Measurements from ENCODE around the gene MLLT10.
A peak's percentile ranks its signal among the peaks of the same experiment; 100 is the strongest.

MLLT10 gene

DNA sequence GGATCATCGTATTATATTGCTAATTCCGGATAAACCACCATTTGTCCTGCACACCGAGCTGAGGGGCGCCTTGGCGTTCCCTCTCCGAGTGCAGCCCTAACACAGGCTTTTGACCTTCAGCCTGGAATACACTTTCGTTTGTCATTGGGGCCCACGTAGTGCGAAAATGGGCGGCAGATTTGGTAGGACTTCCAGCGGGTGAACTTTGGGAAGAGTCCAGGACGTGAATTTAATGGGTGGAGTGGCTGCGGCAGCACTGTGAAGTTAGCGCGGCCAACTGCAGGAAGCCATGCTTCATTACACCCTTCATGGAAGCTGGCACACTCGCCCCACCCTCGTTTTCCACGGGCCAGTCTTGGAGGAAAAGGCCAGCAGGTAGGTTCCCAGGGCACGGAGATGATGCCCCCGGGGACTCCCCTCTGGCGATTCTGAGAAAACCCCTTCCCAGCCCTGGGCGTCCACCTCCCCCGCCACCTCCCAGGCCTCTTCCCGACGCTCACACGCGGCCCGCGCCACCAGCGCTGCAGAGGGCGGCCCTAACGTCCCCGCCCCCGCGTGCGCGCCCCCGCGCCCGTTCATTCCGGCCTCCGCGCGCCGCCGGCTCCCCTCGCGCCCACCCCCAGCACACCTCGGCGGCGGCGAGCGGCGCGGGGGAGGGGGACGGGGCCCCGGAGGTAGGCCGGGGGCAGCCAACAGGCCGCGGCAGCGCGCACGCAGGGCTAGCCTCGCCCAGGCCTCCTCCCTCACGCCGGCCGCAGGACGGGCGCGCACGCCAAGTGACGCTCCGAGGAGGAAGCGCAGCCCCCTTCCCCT lies at the start of gene MLLT10:
MLLT10 (plus strand) TSS at position 766 of the 813 bp plus-strand sequence. CDS start 413 bp downstream, outside the sequence.
- peak; percentile 90 for DNase-seq

DNA sequence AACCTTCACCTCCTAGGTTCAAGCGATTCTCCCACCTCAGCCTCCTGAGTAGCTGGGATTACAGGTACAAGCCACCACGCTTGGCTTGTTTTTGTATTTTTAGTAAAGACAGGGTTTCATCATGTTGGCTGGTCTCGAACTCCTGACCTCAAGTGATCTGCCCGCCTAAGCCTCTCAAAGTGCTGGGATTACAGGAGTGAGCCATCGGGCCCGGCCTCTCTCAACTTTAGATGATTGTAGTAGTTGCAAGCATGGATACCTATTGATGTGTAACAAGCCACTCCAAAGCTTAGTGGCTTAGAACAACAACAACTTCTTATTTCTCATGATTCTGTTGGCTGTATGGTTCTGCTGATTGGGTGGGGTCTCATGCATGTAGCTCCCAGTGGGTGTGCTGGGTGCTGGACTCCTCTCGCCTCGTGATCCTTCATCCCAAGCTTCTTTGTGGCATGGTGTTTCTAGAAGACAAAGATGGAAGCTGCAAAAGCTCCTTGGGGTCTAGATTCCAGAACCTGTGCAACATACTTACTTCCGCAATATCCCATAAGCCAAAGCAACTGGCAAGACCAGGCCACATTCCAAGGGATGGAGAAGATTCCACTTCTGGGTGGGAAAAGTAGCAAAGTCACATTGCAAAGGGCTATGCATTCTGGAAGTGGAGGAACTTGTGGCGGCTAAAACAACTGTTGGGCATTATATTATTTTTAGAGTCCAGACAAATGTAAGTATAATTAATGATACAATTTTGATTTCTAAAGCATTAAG lies 46.4 kb upstream of the MLLT10 start:
- DNase-seq = no peak

DNA sequence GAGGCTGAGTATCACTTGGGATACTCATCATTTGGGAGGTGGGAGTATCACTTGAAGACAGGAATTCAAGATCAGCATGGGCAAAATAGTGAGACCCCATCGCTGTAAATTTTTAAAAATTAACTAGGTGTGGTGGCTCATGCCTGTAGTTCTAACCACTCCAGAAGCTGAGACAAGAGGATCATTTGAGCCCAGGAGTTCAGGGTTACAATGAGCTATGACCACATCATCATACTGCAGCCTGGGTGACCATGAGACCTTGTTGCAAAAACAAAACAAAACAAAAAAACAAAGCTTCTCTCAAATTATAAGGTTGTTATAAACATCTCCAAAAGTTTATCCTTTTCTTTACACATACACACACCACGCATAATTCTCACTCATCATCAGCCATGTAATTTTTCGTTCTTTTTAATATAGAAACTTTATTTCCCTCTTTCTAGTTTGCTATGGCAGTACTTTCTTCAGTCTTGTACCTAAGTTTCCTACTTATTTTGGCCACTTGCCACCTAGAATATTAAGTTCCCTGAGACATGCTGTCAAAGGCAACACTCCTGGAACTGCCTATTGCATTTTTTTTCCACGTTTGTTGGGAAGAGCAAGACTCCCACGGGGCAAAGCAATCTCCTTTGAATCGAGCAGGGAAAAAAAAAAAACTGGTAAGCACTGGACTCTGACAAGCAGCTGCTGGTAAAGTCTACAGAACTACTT lies 45.6 kb upstream of the MLLT10 start:
- DNase-seq = no peak

DNA sequence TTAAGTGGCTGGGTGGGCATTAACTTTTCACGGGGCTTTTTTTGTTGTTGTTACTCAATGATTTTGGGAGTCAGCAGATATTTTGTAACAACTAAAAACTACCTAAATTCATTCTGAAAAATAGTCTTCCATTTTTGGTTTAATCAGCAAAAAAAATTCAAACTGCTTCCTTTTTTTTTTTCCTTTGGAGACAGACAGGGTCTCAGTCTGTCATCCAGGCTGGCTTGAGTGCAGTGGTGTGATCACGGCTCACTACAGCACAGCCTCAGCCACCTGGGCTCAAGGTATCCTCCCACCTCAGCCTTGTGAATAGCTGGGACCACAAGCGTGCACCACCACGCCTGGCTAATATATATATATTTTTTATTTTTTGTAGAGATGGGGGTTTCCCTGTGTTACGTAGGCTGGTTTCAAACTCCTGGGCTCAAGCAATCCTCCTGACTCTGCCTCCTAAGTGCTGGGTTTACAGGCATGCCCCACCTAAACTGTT lies 45.0 kb upstream of the MLLT10 start:
- DNase-seq = no peak

DNA sequence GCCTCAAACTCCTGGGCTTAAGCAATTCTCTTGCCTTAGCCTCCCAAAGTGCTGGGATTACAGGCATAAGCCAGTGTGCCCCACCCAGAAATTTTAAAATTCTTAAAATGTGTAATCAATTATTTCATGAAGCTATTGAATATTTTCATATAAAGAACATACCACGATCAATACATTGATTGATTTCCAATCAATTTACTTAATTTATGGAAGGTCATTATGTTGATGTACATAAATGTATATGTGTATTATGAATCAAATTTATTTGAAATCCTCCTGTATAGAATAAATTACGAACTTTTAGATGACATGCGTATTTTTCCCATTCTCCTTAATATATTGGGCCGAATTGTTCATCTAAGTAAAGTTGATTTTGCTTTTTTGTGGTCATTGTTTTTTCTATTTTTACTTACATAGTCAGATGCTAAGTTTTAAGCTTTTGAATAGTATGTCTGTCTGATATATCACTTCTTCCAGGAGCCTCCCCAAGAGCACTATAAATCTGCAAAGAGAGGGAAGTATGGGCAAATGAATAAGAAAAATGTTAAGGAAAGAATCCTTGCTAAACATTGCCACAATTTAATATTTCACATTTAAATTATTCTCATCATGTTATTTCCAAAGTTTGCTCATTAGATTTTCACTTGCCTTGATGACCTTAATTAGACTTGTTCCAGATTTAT lies 43.9 kb upstream of the MLLT10 start:
- DNase-seq = no peak

DNA sequence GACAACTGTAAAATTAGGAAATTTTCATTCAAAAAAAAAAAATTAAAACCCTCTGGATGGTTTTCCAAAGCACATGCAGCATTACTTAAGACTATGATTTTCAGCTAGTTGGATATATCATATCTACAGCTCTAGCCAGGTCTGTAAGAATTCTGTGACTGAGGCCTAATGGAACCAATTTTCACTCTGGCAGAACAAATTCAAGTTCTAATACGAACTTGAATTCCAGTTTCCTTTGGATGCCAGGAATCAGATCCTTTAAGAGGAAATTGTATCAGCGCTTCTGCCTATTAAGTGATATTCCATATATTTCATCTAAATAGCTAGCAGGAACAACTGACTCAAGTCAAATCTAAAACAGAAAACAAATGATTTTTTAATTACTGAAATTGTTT lies 43.3 kb upstream of the MLLT10 start:
- DNase-seq = no peak

DNA sequence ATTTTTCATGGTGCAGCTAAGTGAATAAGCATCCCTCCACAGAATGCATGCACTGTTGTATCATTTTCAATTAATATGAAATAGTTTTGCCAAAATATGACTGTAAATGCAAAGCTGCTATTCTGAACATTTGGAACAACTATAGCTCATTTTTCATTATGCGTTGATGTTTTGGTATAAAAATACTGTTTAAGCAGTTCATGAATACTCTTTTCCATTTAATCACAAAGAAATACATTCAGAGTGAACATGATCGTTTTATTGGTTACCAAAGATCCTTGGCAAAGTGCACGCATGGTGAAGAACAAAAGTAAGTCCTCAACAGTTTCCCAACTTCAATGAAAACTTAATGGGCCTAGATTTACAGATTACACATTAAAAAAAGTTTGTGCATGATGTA lies 41.6 kb upstream of the MLLT10 start:
- no peak for DNase-seq

DNA sequence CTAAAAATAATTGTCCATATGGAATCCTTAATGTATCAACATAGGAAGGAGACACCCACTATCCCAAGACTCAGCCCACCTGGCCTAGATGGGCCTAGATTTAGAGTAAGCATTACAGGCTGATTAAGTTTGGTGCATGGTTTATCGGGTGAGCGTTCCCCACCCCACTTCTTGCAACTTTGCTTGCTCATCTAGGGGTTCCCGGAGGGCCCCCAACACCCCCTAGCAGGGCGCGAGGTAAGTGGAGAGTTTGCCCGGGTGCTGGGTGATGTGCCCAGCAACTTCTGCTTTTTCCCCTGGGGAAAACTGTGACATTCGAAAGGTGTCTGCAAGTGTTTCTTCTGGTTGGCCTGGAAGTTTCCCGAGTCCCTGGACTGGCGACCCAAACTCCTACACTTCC lies 40.2 kb upstream of the MLLT10 start:
- no peak for DNase-seq

DNA sequence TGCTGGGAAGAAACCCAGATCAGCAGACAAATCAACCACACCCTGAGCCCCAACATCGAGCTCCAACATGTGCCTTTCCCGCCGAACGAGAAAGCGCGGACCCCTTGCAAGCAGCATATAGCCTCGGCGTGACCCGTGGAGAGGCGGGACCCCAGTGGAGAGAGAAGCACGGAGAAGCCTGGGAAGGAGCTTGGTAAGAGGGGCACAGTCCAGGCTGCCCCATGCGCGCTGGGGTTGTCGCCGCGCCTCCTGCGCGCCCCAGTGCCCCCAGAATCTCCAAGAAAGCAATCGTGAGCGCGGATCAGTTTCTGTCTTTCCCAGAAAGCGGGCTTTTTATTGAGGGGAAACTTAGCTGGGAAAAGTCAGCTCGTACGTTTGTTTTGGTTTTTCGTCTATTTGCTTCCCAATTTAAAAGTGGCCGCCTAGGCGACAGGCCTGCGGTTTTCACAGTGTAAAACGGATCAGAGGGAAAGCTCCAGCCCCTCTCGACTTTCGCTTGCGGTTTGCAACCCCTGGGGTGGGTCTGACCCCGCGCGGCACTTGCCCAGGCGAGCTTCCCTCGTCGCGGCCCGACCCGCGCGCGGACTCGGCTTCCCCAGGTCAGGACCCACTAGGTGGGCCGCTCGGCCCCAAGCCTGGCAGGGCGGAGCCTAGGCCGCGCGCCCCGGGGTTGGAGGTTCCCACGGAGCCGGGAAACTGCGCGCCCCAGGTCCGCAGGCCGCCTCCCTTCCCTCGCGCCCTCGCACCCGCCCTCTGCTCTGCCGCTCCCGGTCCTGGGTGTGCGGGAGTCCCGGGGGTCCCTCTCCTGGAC lies 39.6 kb upstream of the MLLT10 start:
- DNase-seq = no peak

DNA sequence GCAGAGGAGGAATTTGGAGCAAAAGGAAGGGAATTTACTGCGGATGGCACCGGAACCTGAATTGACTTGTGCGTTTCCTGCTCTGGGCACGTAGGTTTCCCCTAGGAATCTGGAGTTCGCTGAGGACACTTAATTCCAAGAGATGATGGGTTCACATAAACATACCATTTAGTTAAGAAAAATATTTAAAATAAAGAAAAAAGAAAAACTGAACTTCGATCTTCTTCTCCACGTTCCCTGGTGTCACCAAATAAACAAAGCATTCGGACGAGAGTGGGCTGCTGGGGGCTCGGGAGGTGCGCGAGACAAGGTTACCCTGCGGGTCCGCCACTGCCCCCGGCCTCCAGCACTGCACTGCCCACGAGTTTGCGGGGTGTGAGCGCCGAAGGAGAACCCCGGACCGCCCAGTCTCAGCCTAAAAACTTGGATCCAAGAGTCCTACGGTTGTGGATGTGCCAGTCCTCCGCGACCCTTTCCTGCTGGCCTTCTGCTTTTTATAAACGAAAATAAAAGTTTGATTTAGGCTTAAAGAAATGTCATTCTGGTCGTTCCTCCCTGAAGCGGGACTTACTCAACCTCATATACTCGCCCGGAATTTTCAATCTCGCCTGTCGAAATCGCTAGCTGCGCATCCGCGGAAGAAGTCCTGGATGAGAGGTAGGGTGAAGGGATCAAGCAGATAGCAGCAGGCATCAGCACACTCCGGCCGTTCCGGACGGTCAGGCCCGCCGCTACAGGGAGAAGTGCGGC lies 38.9 kb upstream of the MLLT10 start:
- DNase-seq = no peak

DNA sequence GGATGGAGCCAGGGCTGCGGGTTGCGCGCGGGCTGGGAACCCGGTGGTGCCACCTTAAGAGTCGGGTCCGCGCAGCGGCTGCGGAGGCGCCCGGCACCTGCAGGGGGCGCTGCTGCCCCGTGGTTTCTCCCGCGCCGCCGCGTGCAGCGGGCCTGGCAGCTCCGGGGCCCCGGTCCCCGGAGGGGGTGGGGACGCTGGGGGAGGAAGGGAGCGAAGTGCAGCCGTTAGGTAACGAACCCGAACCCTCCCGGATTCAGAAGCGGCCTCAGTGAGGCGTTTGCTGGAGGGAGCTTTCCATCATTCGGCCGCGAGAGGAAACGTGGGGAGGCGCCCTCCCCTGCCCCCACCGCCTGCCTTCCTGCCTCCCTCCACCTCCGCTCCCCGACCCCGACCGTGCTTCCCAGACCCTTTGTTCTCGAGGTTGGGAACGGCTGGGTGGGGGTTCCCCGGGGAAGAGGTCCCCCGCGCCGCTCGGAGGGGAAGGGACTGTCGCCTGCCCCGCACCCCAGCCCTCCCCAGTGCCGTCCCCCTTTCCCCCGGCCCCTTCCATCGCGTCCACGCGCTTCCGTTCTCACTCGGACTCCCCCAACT lies 38.2 kb upstream of the MLLT10 start:
- peak; percentile 83 for DNase-seq

DNA sequence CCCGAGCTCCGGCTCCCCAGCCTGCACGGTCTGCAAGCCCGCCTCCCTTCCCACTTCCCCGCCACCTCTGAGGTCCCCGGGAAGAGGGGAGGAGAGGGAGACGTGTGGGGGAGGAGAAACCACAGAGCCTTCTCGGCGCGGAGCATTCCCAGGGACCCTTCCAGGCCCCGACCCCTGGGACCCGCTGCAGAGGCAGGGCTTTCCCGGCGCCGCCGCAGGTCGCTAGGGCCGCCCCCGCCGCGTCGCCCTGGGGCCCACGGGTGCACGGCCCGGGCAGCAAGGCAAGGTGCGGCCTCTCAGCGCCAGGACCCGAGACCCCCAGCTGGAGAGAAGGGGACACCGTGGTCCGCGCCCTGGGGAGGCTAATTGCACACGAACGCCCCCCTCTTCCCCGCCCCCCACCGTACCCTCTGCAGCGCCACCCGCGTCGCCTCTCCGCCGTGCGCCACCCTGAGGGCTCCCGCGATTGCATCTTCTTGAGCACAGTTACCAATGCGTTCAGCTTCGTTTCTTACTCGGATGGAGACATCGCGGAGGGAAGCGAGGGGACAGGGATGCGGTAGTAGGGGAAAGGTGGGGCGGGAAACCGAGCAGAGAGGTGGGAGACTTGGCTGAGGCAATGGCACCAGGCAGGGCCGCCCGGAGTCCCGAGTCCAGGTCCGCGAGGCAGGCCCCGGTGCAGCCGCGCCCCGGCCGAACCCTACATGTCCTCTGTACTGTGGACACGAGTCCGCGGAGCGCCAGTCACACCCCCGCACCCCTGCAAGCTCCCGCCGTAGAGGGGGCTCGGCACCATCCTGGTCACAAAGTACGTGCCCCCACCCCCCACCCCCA lies 37.5 kb upstream of the MLLT10 start:
- DNase-seq = peak; percentile 41

DNA sequence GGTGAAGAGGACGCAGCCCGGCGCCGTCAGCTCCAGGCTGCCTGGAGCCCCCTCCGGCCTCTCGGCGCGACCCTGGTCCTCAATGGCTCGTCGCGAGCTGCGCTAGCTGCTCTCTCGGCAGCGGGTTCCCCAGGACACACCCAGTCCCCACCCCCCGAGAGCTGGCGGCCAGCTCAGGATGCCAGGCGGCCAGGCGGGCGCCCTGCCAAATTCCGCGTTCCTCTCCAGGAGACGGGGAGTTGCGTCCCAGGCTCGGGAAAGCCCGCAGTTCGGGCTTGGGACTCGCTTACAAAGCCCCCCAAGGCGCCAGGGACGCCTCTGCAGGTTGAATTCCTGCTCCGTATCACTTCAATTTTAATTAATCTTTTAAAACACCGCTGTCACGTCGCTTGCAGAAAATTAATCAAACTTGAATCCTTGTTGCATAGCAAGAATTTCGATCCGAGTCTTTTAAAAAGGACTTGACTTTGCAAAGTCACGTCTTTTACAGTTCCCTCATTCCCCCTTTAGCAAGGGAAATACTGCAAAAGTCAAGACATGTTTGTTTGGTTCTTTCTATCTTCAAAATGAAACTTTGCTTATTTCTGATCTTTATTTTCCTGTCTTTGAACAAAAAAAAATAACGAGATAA lies 36.7 kb upstream of the MLLT10 start:
- no peak for DNase-seq

DNA sequence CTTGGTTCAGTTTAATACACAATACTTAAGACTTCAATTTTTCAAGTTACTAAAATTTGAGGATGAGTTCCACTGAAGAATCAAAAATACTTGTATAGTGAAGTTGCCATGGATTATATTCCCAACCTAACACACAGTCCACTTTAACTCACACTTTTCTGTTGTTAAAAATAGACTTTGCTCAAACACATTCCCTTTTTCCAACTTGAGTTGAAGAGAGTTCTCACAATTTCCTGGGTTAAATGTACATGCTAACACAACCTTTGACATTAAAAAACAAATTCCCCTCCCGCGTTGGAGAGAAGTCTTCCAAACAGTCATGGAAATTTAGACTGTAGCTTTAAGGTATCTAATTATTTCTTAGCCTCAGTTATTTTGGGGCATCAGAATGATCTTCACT lies 35.7 kb upstream of the MLLT10 start:
- DNase-seq = no peak

DNA sequence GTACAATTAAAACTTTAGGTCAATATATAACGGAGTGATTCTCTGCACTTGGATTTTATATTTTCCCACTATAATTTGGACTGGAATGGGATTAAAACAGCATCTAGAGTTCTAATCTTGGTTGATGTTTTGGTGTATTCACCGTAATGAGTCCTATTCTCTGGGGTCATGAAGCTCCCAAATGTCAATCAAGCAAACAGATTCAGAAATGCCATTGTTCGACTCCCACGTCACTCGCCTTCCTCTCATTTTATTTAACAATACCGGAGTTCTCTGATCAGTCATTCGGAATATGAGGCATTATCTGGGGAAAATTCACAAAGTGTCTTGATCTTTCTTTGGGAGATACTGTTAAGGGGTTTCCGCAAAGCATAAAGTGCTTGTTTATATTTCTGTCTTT lies 35.0 kb upstream of the MLLT10 start:
- DNase-seq = no peak

DNA sequence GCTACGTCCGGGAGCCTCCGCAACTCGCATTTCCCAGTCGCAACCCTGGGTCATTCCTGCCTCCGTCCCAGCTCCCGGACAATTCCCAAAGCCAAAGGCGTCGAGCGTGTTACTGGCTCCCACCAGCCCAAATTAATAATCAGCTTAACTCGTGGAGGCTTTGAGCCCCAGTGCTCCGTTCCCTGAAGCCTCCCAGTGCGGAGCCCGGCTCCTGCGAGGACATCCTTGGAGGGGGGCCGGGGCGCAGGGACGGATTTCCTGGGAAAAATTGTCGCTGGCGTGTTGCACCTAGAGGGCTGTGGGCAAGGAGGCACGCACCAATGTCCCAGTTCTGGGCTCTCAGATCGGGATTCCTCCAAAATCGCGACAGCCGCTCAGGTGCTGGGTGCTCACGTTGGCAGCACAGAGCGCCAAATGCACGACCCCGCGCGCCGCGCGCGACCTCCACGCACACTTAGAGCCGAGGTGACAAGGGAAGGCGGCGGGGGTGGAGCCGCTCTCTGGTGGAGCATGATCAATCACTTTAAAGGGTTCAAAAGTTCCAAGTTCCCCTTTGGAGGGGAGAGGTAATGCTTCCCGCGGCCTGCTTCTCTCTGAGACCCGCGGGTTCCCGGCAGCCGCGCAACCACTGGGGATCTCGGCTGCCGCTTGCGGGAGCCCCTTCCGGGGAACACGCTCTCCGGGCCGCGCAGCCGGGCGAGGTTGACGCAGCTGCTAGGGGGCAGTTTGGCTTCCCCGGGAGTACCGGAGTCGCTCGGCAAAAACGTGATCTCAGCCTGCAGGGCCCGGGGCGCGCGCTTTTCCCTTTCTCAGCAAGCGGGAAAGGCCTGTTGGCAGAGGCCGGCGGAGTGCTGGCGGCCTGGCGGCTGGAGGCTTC lies 34.1 kb upstream of the MLLT10 start:
- DNase-seq = no peak

DNA sequence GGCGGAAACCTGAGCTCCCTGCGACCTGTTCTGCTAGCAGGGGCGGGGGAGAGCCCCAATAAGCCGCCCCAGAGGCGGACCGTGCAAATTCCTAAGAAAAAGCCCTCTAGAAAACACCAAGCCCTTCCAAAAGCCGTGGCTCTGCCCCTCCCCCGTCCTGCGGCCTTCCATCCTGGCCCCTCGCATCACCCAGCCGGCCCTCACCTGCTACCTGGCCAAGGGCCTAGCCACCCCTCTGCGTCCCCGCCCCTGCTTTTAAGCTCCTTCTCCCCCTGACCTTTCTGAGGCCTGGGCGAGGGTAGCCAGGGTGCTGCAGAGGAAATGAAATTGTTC lies 33.5 kb upstream of the MLLT10 start:
- DNase-seq = no peak

DNA sequence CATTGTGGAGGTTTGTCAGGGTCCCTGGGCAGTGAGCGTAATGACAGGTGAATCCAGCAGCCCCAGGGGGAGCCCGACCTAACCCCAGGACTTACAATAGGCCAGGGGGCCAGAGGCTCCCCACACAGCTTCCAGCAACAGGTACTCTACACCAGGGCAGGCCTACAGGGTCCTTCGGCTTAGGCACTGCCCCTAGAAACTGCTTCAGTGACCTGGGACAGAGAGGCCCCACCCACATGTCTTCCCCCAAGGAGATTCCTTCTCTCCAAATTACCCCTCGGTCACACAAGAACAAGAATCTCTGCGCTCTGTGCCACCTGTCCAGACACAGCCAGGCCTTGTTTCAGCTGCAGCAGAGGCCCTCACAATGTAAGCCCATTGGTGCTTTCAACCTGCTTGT lies 32.9 kb upstream of the MLLT10 start:
- DNase-seq = no peak
